Stimulated activated CD8-positive, alpha-beta memory T cell treated with anti-CD3 and anti-CD28 coated beads, Interleukin-7, amount 100 ng/mL, for 48 hours (primary cell): Measurements from ENCODE around the gene WDR54.

Source experiments
- DNase-seq, 2 donors: peaks; one replicate each; pipeline ENCODE4 v3.0.0-alpha.2; 2020; ENCODE audit warnings: low read depth in 1 of 2; ENCODE audit errors: extremely low read depth in 1 of 2

Gene WDR54

DNA sequence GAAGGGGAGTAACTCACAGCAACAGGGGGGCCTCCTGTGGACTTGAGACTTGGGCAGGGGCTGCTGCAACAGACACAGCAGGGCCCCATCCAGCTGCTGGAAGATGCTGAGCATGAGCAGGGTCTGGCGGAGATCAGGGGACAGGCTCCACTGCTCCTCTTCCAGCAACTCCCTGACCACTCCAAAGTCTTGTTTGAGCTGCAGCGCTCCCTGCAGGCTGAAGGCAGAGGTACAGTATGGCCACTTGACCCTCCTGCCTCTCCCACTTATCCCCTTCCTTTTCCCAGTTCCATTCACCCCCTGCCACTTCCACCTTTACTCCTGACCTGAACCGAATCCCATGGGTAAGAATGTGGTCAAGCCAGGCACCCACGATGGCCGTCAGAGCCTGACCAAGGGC, 53.4 kb downstream of the WDR54 start:
- no peak for DNase-seq
